Mononuclear cell (primary cell): ENCODE data around the gene DSC2. TPM values are rescaled to one million over a fixed set of nuclear protein-coding genes. Genes with fewer than 3 reads are reported as not detected.
A peak's percentile ranks its signal among the peaks of the same experiment; 100 is the strongest.

Source experiments
- H3K27me3 ChIP-seq: 2 replicates; pipeline ENCODE4 v1.6.0; 2011; ENCODE audit warnings: low read length, control low read depth; ENCODE audit not compliant: insufficient read depth
- H3K4me1 ChIP-seq: 2 replicates; pipeline ENCODE4 v1.5.1; 2011; ENCODE audit warnings: mild to moderate bottlenecking, low read length, control low read depth; ENCODE audit not compliant: insufficient read depth
- H3K4me3 ChIP-seq: 2 replicates; pipeline ENCODE4 v1.5.1; 2011; ENCODE audit warnings: mild to moderate bottlenecking, low read length, moderate library complexity
- H3K9me3 ChIP-seq: 2 replicates; pipeline ENCODE4 v1.5.1; 2011; ENCODE audit warnings: low read depth, mild to moderate bottlenecking, control low read depth, low read length
- total RNA-seq: library from RNA; depleted of rRNA; stranded (reverse); fragments of >200 nt; gene quantifications from one replicate; pipeline ENCODE4 v1.2.3, GENCODE V29; 2012

Gene DSC2
- total RNA-seq, 1 donor: 8.1 TPM

DNA sequence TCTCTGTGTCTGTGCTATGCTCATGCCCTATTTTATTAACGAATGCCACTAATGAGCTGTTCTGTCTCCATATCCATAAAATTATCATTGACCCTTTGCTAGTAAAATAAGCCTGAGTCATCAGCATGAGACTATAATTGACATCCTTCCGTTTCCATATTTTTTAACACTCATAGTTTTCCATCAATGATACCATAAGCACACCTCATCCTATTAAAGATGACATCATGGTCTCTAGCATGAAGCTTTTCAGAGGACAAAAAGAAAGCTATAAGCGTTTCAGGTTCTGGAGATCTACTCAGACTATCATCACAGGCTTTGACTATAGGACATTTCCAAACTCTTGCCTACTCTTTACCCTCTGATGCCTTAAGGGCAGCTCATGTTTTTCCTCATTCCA is 1.2 kb upstream of the DSC2 start:
- H3K9me3 ChIP-seq: no peaks in the 10 kb centered on the region
- peaks cover 30% of the 10 kb centered on the region for H3K27me3 ChIP-seq
- H3K4me1 ChIP-seq: peaks cover 15% of the 10 kb centered on the region

DNA sequence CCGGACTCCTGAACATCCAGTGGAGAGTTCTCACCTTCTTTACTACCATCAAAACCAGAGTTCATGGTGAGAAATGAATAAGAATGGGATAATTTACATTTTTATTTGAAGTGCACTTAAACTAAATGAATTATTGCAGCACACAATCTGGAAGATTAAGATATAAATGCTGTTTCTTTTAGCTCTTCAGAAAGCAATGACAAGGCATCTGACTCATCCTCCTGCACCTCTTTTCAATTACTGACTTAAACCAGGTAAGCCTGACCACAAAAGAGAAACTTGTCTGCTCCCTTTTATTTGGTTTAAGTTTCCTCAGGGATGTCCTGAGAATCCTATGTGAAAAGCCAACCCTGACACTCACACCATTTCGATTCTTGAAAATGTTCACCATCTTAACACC is 720 bp upstream of the DSC2 start:
- Histone ChIP-seq H3K27me3 (peaks cover 30% of the 10 kb centered on the region), H3K4me1 (peaks cover 15% of the 10 kb centered on the region), H3K9me3 (no peaks in the 10 kb centered on the region), H3K4me3 (no peak overlapping the region)

More for the DNA sequence above, 1.2 kb upstream of the DSC2 start:
- no peak overlapping the region for H3K4me3 ChIP-seq

DNA sequence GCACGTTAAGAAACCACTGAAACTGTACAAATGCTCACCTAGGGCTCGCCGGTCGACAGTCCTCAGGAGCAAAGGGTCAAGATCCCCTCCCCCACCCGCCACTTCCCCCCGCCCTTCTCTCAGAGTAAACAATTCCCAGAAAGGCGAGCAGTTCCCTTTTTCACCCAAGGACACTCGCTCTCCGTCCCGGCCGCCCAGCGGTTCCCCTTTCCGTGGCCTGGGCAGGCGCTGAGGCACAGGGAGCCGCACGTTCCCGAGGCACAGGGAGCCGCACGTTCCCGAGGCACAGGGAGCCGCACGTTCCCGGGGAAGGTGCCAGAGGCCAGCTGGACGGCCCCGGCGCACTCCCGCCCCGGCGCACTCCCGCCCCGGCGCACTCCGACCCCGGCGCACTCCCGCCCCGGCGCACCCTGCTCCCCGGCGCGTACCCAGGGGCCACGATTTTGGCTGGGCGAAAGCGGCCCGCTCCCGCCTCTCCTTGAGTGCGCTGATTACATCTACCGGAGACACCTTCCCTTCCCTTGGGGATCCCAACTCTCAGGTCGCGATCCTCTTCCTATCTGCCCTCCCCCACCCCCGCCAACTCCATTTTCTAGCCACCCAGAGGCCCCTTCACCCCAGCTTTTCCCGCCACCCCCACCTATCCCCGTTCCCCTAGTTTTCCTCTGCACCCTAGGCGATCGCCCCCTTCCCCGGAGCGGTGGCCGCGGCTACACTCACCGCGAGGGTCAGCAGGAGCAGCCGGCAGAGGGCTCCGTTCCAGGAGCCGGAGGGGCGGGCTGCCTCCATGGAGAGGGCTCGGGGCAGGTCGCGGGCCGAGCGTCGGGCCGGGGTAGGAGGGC is 817 bp downstream of the DSC2 start:
- Histone ChIP-seq H3K4me1 (peaks cover 15% of the 10 kb centered on the region), H3K9me3 (no peaks in the 10 kb centered on the region), H3K27me3 (peaks cover 30% of the 10 kb centered on the region), H3K4me3 (peak overlapping the region; percentile 35)

DNA sequence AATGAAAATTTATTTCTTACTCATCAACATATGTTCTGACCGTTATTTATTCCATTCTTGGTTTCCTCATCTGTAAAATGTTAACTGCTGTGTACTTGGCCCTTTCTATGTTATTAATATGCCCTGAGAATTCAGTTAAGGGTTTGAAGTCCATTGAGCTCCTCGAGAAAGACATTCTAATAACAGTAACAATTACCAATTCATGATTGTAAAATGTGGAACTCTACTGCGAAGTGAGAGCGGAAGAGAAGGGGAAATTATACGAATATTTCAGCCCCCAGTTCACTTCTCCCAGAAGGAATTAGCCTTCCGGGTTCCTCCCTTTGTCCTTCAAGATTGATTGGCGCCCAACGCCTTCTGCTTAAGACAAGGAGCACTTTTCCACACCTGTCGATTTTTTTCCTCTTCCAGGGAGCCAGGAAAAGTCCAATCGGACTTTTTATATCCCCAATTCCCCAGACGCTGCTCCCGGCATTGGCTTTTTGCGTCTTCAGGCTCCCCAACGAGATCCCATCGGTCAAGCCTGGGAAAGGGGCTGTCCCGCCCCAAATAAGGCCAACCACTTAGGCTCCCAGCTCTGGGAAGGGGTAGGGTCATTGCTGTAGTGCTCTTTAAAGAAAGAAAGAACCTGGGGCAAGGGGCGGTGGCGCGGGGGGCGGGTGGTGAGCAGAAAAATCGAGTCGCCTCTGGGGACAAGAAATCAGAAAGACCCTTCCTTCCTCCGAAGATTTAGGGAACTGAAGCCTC is 1.6 kb downstream of the DSC2 start:
- Histone ChIP-seq H3K4me3 (peak overlapping the region; percentile 35), H3K9me3 (no peaks in the 10 kb centered on the region), H3K27me3 (peaks cover 30% of the 10 kb centered on the region), H3K4me1 (peaks cover 15% of the 10 kb centered on the region)

DNA sequence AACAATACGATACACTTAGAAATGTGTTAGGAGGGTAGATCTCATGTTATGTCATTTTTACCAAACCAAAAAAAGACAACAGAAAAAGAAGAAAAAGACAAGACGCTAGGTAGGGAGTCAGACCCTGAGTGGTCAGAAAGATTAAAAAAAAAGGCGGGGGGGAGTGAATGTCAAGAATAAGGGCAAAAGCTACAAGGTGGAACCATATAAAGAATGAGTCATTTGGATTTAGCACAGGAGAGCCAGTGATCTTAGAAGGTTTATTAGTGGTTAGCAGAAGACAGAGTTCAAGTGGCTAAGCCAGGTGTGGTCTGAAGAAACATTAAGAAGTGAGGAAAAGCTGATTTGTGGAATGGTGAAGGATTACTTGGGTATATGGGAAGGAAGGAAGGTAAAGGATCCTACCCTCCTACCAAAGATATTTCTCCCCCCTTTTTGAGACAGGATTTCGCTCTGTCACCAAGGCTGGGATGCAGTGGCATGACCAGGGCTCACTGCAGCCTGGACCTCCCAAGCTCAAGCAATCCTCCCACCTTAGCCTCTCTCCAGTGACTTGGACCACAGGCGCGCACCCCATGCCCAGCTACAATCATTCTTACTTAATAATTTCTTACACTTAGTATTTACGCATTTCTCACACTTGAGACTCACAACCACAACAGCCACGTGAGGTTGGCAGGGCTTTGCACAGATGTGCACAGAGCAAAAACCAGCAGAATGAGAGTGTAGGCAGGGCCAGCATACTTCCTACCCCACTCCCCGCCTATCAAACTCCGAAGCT is 2.6 kb downstream of the DSC2 start:
- Histone ChIP-seq H3K27me3 (peaks cover 30% of the 10 kb centered on the region), H3K9me3 (no peaks in the 10 kb centered on the region), H3K4me3 (no peak overlapping the region), H3K4me1 (peaks cover 15% of the 10 kb centered on the region)

DNA sequence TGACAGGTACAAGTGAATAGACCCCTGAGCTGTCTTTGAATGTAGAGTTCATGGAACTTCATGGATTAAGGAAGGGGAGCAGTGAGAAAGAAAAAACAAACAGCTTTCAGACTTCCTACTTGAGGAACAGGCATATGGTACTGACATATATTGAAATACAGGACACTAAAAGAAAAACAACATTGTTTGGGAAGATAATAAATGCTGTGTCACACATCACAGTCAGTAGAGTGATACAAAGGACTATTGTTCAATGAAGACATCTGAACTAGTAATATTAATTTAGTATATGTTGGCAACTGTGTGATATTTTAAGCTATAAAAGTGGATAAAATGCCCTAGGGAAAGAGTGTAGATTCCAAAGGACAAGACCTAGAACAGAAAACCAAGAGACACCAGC is 3.3 kb downstream of the DSC2 start:
- Histone ChIP-seq H3K4me1 (peaks cover 15% of the 10 kb centered on the region), H3K4me3 (no peak overlapping the region), H3K9me3 (no peaks in the 10 kb centered on the region), H3K27me3 (peaks cover 25% of the 10 kb centered on the region)

DNA sequence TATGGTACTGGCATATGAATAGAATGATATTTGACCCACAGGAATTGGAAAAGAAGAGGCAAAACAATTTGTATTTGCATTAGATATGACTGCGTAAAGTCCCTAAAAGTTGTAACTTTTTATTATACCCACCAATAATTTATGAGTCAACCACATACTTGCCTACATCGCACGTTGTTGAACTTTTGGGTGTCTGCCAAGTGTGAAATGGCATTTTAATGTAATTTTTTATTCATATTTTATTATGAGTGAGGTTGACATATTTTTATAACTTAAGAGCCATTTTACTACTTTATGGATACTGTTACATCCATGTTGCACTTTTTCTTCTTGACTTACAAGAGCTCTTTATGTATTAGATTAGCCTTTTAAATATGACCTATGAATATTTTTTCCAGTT is 4.6 kb downstream of the DSC2 start:
- Histone ChIP-seq H3K4me1 (peaks cover 15% of the 10 kb centered on the region), H3K9me3 (no peaks in the 10 kb centered on the region), H3K27me3 (peaks cover 16% of the 10 kb centered on the region), H3K4me3 (no peak overlapping the region)

DNA sequence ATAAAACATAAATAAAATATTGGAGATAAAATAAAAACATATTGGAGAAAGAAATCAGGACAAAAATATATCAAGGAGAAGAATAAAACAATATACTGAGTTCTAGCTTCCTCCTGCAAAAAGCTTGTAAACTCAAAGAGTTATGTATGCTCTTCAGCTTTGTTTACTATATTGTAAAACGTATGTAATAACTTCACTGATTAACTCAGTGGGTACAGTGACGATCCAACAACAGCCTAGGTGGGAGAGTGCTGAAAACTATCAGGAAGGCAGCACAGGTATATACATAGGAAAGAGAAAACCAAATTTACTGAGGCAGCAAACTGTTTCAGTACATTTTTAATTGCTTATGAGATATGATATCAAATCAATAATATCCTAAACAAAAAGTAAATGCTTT is 8.3 kb downstream of the DSC2 start:
- H3K4me1 ChIP-seq: no peaks in the 10 kb centered on the region
- no peaks in the 10 kb centered on the region for H3K27me3 ChIP-seq
- H3K4me3 ChIP-seq: no peak overlapping the region
- no peaks in the 10 kb centered on the region for H3K9me3 ChIP-seq

DNA sequence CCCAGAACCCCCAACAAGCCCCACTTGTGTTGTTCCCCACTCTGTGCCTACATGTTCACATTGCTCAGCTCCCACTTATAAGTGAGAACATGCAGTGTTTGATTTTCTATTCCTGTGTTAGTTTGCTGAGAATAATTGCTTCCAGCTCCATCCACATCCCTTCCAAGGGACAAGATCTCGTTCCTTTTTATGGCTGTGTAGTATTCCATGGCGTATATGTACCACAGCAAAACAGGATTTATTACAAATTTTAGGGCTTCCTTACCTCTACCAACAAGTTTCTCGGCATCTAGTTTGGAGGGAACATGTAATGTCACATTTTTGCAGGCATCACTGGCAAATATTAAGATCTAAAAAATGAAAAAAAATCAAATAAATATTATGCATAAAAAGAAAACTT is 8.9 kb downstream of the DSC2 start:
- Histone ChIP-seq H3K27me3 (no peaks in the 10 kb centered on the region), H3K4me3 (no peak overlapping the region), H3K9me3 (no peaks in the 10 kb centered on the region), H3K4me1 (no peaks in the 10 kb centered on the region)

DNA sequence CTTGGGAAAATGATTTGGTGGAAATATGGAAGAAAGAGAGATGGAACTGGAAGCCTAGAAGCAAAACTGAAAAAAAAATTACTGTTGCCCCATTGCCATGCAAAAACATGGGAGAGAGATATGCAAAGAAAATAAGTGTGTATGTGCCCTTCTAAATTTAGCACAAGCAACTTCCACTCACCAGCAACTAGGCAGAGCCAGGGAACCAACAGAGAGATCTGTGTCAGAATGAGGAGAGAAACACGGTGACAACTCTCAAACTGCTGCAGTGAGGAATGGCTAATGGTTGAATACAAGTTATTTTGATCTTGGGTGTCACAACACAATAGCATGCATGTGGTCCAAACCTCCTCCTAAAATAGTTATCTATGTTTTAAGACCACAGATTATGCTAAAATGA is 10.9 kb downstream of the DSC2 start:
- Histone ChIP-seq H3K4me1 (no peaks in the 10 kb centered on the region), H3K9me3 (no peaks in the 10 kb centered on the region), H3K4me3 (no peak overlapping the region), H3K27me3 (no peaks in the 10 kb centered on the region)

DNA sequence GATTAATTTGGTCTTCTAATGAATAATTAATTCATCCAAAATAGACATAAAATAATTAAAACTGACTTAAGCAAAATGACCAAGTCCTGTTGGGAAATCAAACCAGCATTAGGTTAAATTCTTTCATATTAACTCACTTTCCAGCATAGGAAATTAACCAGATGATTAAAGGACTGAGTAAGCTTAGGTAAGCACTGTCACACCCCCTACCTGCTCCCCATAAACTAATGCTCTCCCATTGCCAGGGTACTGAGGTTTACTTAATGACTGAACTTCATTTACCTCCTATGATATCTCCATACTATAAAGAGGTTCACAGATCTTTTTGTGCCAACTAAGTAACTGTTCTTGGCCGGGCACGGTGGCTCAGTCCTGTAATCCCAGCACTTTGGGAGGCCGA is 13.7 kb downstream of the DSC2 start:
- H3K27me3 ChIP-seq: no peaks in the 10 kb centered on the region
- H3K4me3 ChIP-seq: no peak overlapping the region
- H3K9me3 ChIP-seq: no peaks in the 10 kb centered on the region
- H3K4me1 ChIP-seq: no peaks in the 10 kb centered on the region

DNA sequence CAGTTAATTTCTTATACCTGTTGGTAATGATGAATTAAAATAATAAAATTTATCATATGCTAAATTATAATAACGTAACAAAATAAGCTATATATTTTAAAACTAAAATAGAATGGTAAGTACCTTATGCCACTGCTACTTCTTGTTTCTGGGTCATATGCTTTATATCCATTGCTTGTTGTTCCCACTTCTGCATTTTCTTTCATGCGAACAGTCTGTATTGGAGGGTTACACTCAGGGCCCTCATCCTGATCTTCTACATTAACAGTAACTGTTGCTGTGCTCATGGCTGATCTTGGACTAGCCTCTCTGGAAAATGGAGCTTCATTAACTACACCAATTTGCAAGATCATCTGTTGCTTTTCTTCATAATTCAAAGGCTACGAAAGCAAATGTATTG is 22.2 kb downstream of the DSC2 start:
- Histone ChIP-seq H3K4me3 (no peak overlapping the region), H3K27me3 (no peaks in the 10 kb centered on the region), H3K4me1 (no peaks in the 10 kb centered on the region), H3K9me3 (no peaks in the 10 kb centered on the region)

DNA sequence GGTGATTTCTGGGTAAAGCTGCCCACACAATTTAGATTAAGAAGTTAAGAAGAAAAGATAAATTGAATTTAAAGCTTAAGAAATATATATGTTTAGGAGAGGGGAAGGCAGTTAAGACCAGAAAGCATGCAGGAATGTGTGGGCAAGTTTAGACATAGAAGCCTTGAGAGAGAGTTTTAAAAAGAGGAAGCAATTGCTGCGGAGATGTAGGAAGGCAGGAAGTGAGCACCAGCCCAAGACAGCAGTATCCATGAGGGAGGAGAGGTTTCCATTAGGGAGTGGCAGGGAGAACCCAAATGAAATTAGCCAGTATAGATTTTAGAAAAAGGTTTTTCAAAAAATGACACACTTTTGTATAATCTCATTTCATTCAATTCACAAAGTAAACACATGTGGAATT is 24.3 kb downstream of the DSC2 start:
- Histone ChIP-seq H3K9me3 (no peaks in the 10 kb centered on the region), H3K4me1 (no peaks in the 10 kb centered on the region), H3K4me3 (no peak overlapping the region)

DNA sequence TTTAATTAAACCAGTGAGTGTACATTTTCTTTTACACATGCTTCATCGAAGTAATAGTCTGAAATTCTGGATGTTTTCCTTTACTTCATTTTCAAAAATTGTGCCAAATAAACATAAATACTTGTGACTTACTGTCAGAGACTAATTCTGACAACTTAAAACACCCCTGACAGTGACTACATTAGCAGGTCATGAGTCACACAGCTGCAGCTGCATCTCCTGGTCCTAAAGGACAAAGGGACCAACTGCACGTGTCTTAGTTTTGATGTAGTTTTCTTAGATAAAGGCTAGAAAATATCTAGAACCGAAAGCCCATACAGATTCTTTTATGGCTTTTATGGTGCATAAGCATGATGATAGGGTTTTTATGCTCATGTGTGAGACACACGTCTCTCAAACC is 30.0 kb downstream of the DSC2 start:
- no peak overlapping the region for H3K4me3 ChIP-seq
- H3K9me3 ChIP-seq: no peaks in the 10 kb centered on the region
- no peaks in the 10 kb centered on the region for H3K27me3 ChIP-seq
- no peaks in the 10 kb centered on the region for H3K4me1 ChIP-seq

More for the DNA sequence above, 24.3 kb downstream of the DSC2 start:
- H3K27me3 ChIP-seq: no peaks in the 10 kb centered on the region

DNA sequence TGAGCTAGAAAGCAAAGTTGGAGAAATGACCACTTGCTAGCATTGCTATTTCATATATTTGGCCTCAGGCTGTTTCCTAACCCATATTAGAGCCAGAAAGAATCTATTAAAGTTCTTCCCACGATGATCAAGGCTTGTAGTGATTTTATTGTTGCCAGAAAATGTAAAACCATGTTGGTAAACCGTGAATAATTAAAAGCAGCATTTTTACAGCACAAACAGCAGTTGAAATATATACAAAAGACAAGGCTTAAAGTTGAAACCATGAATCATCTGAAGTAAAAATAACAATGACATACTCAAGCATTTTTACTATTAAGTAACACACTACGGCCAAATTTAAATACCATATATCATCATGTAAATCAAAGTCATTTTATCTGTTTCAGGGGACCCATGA is 32.0 kb downstream of the DSC2 start:
- Histone ChIP-seq H3K4me1 (no peaks in the 10 kb centered on the region), H3K9me3 (no peaks in the 10 kb centered on the region), H3K27me3 (no peaks in the 10 kb centered on the region), H3K4me3 (no peak overlapping the region)
